Skeletal muscle satellite cell (primary cell): ENCODE results near the gene TMEM63B.

ENCODE experiments used
- H3K27me3 ChIP-seq: 2 replicates; pipeline ENCODE4 v1.7.0; 2013; ENCODE audit warnings: low read length; ENCODE audit not compliant: control insufficient read depth, insufficient read depth
- H3K36me3 ChIP-seq: 2 replicates; pipeline ENCODE4 v1.7.0; 2013; ENCODE audit warnings: mild to moderate bottlenecking, control low read depth, low read length; ENCODE audit not compliant: insufficient read depth
- H3K4me1 ChIP-seq: 2 replicates; pipeline ENCODE4 v1.7.0; 2013; ENCODE audit warnings: low read length; ENCODE audit not compliant: control insufficient read depth, insufficient read depth
- H3K4me2 ChIP-seq: 2 replicates; pipeline ENCODE4 v1.7.0; 2013; ENCODE audit warnings: mild to moderate bottlenecking, low read length
- H3K4me3 ChIP-seq: 2 replicates; pipeline ENCODE4 v1.7.0; 2013; ENCODE audit warnings: low read length
- H3K9ac ChIP-seq: 2 replicates; pipeline ENCODE4 v1.7.0; 2013; ENCODE audit warnings: mild to moderate bottlenecking, low read depth, low read length, moderate library complexity
- H3K9me3 ChIP-seq: replicated peaks from 2 replicates; pipeline ENCODE4 v1.7.0; 2013; ENCODE audit warnings: mild to moderate bottlenecking, control low read depth, low read length

Gene TMEM63B

DNA sequence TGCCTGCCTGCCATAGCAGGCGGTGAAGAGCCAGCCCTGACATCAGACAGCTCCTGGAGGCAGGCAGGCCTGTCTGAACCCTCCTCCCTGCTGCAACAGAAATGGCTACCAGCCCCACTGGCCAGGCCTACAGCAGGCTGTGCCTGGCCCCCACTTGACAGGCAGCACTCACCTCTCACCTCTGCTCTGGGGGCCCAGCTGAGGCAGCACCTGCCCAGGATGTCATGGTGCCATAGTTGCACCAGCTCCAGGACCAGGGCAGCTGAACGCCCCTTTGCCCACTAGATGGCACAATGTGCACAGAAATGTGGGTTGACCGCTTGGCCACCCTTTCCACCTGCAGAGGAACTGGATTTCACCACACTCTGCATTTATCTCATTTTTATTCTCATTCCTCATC is 30.7 kb upstream of the TMEM63B start:
- no peak overlapping the region for H3K9ac ChIP-seq
- H3K9me3 ChIP-seq, result no peaks in the 10 kb centered on the region
- H3K27me3 ChIP-seq, result no peaks in the 10 kb centered on the region
- H3K36me3 ChIP-seq, result peaks cover 13% of the 10 kb centered on the region
- no peak overlapping the region for H3K4me3 ChIP-seq
- no peak overlapping the region for H3K4me2 ChIP-seq
- no peaks in the 10 kb centered on the region for H3K4me1 ChIP-seq

DNA sequence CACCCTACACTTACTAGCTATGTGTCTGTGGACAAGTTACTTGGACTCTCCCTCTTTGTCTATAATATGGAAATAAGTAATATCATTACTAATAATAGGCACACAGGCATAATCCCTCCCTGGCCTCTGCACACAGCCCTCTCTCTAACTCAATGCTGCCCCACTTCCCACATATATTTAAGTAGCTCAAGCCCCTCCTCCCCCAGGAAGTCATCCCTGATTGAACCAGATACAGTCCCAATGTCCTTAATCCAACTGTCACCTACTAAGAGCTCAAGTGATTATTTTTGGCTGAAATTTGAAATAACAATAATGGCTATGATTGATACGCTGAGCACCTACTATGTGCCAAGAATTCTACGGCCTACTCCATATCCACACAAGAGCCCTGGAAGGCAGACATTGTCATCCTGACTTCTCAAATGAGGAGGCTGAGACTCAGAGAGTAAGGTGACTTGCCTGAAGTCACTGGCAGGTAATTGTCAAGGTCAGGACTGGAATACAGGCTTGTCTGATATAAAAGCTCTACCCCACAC is 29.5 kb upstream of the TMEM63B start:
- H3K9me3 ChIP-seq, result no peaks in the 10 kb centered on the region
- H3K9ac ChIP-seq, result no peak overlapping the region
- no peak overlapping the region for H3K4me2 ChIP-seq
- H3K4me3 ChIP-seq, result no peak overlapping the region
- peaks cover 10% of the 10 kb centered on the region for H3K36me3 ChIP-seq
- H3K27me3 ChIP-seq, result no peaks in the 10 kb centered on the region
- H3K4me1 ChIP-seq, result no peaks in the 10 kb centered on the region

DNA sequence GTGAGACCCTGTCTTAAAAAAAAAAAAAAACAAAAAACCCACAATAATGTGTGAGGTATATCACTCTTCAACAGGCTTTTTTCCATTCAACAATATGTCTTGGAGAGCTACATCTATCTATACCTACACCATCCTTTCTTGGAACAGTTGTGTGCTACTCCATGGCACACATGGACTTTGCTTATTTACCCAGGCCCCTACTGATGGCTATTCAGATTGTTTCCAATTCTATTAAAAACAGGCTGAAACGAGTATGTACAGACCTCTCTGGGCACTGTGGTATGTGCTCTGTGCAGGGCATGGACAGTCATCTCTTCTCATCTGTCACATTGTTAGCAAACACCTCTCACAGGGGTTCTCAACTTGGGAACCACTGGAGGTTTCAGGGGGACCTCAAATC is 28.2 kb upstream of the TMEM63B start:
- peaks cover 17% of the 10 kb centered on the region for H3K36me3 ChIP-seq
- no peaks in the 10 kb centered on the region for H3K9me3 ChIP-seq
- no peak overlapping the region for H3K4me3 ChIP-seq
- H3K9ac ChIP-seq, result no peak overlapping the region
- H3K4me2 ChIP-seq, result no peak overlapping the region
- no peaks in the 10 kb centered on the region for H3K4me1 ChIP-seq
- H3K27me3 ChIP-seq, result no peaks in the 10 kb centered on the region

DNA sequence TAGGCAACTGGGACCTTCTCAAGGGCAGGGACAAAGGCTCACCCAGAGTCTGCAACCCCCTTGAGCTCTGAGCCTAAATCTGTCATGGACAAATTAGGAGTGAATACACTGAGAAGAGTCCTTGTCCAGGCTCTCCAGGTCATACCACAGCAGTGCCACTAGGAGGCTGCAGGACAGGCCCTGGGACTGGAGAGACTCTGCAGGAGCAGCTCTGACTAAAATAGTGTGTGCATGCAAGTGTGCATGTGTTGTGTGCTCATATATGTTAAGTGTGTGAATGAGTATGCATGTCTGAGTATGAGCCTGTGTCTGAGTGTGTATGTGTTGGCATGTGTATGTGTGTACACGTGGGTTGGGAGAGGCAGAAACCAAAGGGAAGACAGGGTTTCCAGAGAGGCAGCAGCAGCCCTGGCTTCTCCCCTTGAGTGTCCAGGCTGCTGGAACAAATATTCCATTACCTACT is 27.2 kb upstream of the TMEM63B start:
- Histone ChIP-seq H3K4me3 (no peak overlapping the region), H3K4me1 (peaks cover 4% of the 10 kb centered on the region), H3K27me3 (no peaks in the 10 kb centered on the region), H3K4me2 (no peak overlapping the region), H3K36me3 (peaks cover 26% of the 10 kb centered on the region), H3K9ac (no peak overlapping the region), H3K9me3 (no peaks in the 10 kb centered on the region)

DNA sequence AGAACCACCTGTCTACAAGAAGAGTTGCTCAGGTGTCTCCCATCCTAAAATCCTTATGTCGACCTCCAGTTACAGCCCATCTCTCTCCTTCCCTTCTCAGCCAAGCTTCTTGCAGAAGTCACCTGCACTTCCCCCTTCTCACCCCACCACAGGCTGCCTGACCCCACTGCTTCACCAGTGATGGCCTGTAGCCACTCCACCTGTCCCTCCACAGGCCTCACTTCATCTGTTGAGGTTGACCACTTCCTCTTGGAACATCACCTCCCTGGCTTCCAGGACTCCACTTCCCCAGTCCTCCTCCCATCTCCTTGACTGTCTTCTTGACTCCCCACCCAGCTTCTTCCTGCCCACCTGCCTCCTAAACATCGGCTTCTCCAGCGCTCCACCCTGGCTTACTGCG is 25.5 kb upstream of the TMEM63B start:
- Histone ChIP-seq H3K4me1 (peaks cover 5% of the 10 kb centered on the region), H3K9me3 (no peaks in the 10 kb centered on the region), H3K4me3 (no peak overlapping the region), H3K27me3 (no peaks in the 10 kb centered on the region), H3K36me3 (peaks cover 38% of the 10 kb centered on the region), H3K4me2 (no peak overlapping the region), H3K9ac (no peak overlapping the region)

DNA sequence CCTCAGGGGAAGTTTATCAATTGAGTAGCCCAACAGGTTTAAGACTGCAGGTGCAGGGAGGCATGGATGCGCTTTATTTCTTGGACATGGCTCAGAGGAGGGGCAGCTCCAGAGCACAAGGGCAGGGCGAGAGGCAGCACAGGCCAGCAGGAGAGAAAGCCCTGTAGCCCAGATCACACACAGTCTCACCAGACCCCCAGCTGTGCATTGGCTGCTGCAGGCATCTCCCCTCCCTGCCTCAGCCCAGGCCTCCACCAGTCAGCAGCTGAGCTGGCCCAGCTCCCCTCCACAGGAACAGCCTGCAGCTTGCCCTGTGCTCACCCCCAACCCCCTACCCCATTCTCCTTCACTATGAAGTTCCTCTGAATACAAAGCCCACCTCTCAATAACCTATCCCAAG is 24.8 kb upstream of the TMEM63B start:
- Histone ChIP-seq H3K27me3 (no peaks in the 10 kb centered on the region), H3K4me2 (no peak overlapping the region), H3K9ac (no peak overlapping the region), H3K4me1 (peaks cover 5% of the 10 kb centered on the region), H3K4me3 (no peak overlapping the region), H3K9me3 (no peaks in the 10 kb centered on the region), H3K36me3 (peaks cover 41% of the 10 kb centered on the region)

DNA sequence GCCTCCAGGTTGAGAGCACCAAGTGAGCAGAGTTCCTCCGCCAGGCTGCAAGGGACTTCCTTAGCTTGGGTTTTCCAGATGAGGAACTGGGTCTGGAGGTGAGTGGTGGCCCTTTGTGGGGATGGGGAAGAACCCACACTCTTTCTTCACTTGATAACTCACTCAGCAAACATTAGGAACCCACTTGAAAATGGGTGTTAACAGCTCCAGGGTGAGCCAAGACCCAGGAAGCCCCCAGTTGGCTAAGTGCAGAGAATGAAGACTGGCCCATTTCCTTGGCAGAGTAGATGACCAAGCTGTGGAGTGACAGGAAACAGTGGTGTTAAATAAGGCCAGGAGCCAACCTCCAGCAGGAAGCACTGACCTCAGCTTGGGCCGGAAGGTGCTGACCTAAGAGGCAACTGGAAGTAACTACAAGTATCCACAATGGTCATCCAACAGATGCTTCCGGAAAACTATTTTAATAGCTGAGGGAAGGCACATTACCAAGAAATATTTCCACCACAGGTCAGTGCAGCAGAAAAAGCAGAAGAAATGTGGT is 22.8 kb upstream of the TMEM63B start:
- H3K4me3 ChIP-seq, result no peak overlapping the region
- H3K9ac ChIP-seq, result no peak overlapping the region
- no peaks in the 10 kb centered on the region for H3K27me3 ChIP-seq
- H3K4me1 ChIP-seq, result peaks cover 5% of the 10 kb centered on the region
- H3K9me3 ChIP-seq, result no peaks in the 10 kb centered on the region
- no peak overlapping the region for H3K4me2 ChIP-seq
- H3K36me3 ChIP-seq, result peaks cover 51% of the 10 kb centered on the region

DNA sequence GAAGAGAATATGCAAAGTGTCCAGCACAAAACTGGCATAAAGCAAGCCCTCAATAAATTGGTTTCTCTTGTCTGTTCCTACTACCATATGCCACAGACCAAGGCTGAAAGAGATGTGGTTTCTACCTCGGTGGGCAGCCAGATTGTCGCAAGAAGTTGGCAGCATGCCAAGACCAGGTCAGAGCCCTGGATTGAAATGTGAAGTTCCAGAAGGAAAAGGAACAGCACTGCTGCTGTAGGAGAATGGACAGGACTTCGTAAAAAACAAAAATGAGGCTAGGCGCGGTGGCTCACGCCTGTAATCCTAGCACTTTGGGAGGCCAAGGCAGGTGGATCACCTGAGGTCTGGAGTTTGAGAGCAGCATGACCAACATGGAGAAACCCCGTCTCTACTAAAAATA is 22.2 kb upstream of the TMEM63B start:
- H3K36me3 ChIP-seq, result peaks cover 48% of the 10 kb centered on the region
- H3K4me2 ChIP-seq, result no peak overlapping the region

DNA sequence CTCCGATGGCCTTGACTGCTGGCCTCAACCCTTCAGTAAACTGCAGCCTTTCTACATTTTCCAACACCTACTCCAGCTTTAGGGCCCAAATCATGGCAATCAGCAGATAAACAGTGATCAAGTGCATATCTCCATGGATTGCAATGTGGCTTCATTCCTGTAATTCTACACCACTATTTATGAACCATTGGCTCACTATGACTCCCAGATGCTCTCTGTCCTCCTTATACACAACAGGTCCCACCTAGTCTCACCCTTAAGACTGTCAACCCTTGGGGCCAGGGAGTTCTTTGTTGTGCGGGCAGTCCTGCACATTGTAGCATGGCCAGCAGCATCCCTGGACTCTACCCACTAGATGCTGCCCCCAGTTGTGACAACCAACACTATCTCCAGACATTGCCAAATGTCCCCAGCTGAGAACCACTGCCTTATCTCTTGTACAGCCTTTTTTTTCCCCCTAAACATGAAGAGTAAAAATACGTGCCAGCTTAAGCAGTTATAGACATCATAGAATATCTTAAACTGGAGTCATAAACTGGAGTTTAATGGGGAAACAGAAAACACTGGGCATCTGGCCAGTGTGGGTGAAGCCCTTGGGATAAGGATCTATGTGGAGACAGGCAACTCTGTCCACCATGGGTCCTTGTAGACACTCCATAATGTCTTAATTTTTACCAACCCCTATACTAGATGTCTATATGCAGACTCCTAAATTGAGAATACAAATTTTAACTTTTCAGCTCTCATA is 21.2 kb upstream of the TMEM63B start:
- Histone ChIP-seq H3K9me3 (no peaks in the 10 kb centered on the region), H3K4me3 (no peak overlapping the region), H3K36me3 (peaks cover 58% of the 10 kb centered on the region), H3K4me2 (no peak overlapping the region), H3K4me1 (peaks cover 5% of the 10 kb centered on the region), H3K27me3 (no peaks in the 10 kb centered on the region), H3K9ac (no peak overlapping the region)

More for the DNA sequence above, 22.2 kb upstream of the TMEM63B start:
- Histone ChIP-seq H3K9me3 (no peaks in the 10 kb centered on the region), H3K9ac (no peak overlapping the region), H3K27me3 (no peaks in the 10 kb centered on the region), H3K4me3 (no peak overlapping the region), H3K4me1 (peaks cover 5% of the 10 kb centered on the region)

DNA sequence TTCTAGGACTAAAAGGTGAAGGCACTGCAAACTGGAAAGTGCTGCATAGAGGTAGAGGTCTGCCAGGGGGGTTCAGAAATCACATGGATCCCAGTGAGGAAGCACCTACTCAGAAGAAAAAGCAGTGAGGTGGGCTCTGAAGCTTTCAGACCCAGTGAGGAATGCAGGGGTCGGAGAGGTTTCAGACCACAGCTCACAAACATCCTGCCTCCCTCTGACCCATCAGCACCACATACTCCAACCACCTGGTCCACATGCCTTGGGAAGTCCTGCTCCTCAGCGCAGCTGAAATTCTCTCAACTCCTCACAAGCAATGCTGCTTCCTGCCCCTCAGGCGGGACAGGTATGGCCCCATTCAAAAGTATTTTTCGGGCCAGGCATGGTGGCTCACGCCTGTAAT is 20.3 kb upstream of the TMEM63B start:
- no peak overlapping the region for H3K4me3 ChIP-seq
- peaks cover 67% of the 10 kb centered on the region for H3K36me3 ChIP-seq
- no peak overlapping the region for H3K4me2 ChIP-seq
- H3K9ac ChIP-seq, result no peak overlapping the region
- H3K9me3 ChIP-seq, result no peaks in the 10 kb centered on the region
- no peaks in the 10 kb centered on the region for H3K27me3 ChIP-seq
- H3K4me1 ChIP-seq, result peaks cover 5% of the 10 kb centered on the region

DNA sequence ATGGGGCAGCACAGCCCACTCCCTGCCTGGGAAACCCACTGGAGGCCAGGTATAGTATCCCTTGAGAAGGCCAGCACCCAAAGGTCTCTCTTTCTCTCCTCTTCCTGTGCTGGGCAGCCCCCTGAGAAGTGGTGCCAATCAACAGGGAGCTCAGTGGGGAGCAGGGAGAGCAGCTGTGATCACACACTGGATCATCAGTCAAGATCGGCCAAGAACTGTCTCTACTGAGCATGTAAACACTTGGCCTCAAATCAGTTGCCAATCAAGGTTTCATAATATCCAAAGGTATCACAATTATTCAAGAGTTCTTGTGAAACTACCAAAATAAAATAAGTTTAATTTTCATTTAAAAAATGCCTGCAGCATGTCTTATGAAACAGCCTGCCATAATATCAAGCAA is 18.9 kb upstream of the TMEM63B start:
- no peaks in the 10 kb centered on the region for H3K9me3 ChIP-seq
- H3K36me3 ChIP-seq, result peaks cover 71% of the 10 kb centered on the region
- H3K4me2 ChIP-seq, result no peak overlapping the region
- H3K4me3 ChIP-seq, result no peak overlapping the region
- no peaks in the 10 kb centered on the region for H3K27me3 ChIP-seq
- H3K9ac ChIP-seq, result no peak overlapping the region
- H3K4me1 ChIP-seq, result peaks cover 5% of the 10 kb centered on the region

DNA sequence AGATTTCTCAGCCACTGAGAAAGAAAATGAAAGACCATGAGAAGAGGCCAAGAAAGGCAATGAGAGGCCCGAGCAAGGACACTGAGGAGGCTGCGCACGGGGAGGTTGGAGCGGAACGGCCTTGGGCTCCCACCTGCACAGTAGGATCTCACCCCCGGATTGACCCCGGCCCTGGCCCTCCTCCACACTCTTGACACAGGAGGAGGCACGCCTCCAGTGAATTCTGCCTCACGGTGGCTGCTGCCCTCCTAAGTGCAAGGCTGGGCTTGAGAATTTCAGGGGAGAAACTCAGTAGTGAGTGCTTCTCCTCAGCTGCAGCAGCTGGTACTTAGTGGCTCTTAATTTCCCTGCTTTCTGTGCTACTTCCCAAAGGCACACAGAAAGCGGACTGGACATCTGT is 18.1 kb upstream of the TMEM63B start:
- H3K9me3 ChIP-seq, result no peaks in the 10 kb centered on the region
- no peak overlapping the region for H3K4me2 ChIP-seq
- H3K36me3 ChIP-seq, result peaks cover 71% of the 10 kb centered on the region
- H3K9ac ChIP-seq, result no peak overlapping the region
- peaks cover 5% of the 10 kb centered on the region for H3K4me1 ChIP-seq
- no peaks in the 10 kb centered on the region for H3K27me3 ChIP-seq
- no peak overlapping the region for H3K4me3 ChIP-seq
